HG03521 (cell line): ENCODE measurements around the gene CDH4.

Experiments
- ATAC-seq: cut with Tn5 transposase; IDR thresholded peaks from one replicate; pipeline ENCODE4 v1.9.1; 2021; ENCODE audit warnings: mild to moderate bottlenecking, moderate library complexity; ENCODE audit not compliant: unreplicated experiment

The CDH4 gene

DNA sequence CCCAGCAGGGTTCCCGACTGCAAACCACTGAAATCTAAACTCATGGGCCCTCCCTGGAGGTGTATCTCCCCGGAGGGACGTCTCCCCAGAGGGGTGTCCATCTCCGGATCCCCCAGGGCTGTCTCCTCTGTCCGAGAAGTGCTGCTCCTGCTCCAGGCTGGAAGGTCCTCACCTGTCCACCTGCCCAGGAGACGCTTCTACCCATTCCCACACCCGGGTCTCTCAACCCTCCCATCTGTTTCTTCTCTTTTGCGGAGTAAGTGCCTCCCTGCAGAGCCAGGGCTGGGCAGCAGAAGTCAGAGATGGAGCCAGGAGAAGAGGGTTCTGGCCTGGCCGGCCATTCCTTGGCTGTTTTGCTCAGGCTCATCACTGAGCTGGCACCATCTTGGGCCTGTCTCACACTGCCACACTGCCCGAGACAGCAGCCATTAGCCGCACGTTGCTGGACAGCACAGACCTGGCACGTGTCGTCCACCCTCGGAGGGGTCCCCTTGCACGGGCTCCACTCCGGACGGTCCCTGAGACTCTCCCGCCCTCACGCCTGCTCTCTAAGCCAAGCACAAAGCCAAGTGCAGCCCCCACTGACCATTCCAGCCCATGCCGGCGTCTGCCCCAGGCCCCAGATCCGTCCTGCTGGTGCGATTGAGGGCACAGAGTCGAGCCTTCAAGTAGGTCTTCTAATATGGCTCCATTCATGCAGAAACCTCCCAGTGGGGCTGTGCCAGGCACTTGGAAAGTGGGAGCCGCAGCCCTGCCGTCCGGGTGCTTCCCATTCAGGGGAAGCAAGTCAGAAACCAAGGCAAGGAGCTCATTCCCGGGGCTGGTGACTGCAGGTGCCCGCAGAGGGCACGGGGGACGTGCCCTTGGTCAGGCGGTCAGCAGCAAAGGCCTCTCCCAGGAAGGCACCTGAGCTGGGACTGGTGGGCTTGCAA lies 445.9 kb downstream of the CDH4 start:
- no peak for ATAC-seq

DNA sequence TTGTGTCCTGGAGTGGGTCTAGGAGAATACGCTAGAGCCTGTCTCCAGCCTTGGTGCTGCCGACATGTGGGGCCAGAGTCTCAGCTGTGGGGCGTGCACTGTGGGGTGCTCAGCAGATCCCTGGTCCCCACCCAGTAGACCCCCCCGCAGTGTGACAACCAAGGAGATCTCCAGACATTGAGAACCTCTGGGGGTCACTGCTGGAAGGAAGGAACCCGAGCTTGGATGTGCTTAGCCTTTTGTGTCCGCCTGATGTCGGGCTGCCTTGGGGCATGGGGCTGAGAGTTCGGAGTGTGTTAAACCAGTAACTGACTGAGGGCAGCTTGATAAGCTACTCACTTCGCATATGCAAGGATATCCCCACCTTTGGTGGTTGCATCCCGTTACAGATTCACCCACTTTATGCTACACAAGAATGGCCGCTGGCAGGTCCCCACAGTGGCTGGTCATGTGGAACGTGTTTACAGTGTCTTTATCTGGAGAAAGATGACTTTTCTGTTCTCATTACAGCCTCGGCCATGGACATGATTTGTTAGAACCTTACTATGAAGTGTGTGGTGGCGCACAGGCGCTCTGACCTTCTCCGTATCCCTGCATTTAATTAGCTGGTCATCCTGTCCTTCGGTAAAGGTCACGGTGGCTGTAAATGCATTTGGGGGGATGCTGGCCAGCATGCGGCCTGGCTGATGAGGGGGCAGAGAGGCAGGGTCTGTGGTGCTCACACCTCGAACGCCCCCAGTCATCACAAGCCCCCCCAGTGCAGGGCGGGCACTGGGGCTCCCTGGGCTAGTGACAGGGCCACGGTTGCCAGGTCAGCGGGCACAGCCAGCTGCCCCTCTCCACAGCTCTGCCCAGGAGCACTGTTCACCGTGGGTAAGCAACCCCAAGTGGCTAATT lies 446.8 kb downstream of the CDH4 start:
- ATAC-seq = no peak

DNA sequence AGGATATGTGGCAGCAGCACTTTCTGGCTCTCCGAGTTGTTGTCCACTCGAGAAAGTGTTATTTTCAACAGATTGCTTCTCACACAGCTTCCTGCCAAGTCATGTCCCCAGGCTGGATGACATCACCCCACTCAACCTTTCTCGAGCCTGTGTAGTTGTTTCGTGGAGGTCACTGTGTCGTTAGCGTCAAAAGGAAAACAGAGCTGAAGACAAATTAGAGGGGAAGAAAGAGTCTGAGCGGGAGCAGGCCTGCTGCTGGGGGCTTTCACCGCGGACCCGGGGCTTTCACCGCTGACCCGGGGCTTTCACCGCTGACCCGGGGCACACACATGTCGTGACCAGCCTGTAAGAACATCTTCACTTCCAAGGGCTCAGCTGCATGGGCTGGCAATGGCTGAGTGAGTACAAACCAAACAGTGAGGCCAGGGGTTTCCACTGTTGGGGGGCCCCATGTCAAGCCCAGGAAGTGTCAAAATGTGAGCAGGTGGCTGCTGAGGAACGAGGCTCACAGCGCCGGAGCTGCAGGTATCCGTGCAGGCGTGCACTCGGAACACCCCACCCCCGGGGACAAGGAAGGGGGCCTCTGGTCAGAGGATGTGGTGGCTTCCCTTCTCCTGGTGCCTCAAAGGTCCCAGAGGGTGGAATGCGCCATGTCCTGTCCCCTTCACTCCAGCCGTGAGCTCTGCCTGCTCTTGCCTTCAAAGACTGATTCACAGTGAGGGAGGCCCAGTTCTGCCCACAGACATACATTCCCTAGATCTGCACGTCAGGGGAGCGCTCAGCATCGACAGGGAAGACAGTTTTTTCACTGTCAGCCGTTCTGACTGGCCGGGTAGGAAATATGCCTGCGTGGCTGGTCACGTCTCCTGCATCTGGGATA lies 447.7 kb downstream of the CDH4 start:
- ATAC-seq = no peak

DNA sequence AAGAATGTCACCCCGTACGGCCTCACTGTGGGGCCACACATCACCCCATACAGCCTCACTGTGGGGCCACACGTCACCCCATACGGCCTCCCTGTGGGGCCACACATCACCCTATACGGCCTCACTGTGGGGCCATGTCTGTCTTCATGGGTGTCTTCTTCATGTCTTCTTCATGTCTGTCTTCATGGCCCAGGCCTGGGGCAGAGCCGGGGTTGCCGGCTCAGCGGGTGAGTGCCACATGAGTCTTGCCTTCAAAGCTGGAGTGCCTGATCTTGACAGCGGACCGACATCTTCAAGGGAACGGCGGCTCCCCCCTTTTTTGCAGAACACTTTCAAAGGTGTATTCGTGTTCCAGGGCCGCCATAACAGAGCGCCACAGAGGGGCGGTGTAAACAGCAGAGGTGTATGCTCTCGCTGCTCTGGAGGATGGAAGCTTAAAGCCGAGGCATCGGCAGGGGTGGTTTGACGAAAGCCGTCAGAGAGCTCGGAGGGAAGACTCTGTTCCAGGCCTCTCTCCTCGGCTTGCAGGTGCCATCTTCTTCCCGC lies 448.6 kb downstream of the CDH4 start:
- no peak for ATAC-seq

DNA sequence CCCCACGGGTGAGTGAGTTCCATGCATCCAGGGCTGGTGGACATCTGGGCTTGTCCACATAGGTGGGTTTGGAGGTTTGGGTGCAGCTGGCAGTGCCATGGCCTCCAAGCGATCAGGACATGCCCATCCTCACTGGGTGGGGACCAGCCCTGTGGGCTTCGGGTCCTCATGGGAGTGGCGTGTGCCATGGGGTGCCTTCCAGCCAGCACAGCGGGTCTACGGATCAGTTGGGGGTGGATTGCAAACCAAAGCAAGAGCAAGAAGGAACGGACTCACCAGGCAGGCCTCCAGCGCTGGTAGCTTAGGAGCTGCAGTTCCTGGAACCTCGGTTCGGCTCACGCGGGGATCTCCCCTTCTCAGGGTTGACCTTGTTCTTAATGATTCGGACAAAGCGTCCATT lies 449.3 kb downstream of the CDH4 start:
- no peak for ATAC-seq

DNA sequence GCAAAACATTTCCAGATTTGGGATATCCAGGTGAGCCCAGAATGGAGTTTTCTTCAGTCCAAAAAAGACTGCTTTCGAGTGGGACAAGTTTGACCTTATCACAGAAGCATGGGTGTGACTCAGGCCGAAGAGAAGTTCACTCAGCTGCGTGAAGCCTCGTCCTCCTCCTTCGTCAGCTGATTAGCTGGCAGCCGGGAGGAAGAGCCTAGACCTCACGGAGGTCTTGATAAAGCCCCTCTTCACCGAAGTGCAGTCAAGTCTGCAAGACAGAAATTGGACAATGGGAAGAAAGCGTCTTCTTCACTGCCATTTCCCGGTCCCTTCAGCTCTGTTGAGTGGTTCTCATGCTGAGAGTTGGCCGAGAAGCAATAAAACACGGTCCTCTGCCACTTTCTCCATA lies 449.7 kb downstream of the CDH4 start:
- no peak for ATAC-seq

DNA sequence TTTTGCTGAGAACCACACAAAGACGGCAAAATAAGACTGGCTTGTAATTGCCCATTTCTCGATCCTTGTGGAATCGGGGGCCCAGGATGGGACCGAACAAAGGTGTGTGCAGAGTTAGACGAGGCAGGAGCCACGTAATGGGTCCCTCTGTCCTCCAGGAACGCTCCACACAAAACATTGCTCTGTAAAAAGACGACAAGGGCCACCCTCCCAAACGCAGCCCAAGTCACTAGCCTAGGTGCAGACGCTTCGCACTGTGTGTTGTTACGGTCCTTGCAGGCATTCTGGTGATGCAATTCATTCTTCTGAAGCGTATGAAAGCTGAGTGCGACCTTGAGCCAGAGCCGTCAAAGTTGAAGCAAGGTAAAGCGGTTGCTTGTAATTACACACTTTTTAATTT lies 450.2 kb downstream of the CDH4 start:
- no peak for ATAC-seq

DNA sequence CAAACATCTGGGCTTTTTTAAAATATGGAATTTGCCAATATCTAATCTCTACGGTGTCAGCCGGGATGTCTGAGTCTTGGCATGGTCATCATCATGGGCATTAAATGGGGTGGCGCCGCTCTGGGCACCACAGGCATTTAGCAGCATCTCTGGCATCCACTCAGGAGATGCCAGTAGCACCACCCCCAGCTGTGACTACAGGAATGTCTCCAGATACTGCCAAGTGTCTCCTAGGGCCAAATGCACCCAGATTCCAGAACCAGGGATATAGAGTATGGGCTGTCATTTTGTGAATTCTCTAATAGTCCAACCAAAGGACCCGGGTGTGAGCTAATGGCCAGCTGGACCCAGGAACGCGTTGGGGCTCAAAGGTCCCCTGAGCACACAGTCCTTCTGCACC lies 452.6 kb downstream of the CDH4 start:
- ATAC-seq = no peak

DNA sequence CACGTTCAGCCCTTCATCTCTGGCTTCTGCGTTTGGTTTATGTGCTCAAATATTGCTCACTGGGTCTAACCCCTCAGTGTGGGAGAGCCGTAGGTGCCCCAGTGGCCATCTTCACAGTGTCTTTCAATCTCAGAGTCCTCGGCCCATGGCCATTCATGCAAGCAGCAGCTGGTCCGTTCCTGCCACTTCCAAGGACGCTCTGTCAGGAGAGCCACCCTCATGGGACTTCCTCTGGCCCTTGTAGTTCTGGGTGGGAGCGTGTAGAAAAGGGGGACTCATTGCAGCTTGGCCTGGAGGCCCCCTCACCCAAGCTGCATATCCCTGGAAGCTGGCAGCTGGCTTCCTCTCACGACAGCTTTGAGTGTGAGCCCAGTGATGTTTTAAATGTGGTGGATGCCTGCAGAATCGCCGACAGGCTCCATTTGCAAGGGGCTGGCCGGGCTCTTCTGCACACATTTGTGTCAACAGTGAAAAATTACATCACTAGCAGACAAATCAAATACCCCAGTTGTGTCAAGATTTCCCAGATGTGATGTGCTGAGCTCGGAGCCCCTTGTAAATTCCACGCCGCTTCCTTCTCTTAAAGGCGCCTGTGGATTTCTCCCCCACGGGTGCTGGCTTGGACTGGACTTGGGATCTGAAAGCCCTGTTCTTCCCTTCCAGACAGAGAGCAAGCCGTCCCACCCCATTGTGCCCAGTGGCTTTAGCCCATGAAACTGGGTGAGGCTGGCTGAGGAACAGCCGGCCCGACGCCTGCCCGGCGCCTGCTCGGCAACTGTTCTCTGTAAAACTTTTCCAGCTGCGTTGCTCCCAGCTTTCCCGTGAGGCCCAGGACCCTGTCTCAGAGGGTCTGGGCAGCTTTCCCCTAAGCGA lies 453.6 kb downstream of the CDH4 start:
- no peak for ATAC-seq

DNA sequence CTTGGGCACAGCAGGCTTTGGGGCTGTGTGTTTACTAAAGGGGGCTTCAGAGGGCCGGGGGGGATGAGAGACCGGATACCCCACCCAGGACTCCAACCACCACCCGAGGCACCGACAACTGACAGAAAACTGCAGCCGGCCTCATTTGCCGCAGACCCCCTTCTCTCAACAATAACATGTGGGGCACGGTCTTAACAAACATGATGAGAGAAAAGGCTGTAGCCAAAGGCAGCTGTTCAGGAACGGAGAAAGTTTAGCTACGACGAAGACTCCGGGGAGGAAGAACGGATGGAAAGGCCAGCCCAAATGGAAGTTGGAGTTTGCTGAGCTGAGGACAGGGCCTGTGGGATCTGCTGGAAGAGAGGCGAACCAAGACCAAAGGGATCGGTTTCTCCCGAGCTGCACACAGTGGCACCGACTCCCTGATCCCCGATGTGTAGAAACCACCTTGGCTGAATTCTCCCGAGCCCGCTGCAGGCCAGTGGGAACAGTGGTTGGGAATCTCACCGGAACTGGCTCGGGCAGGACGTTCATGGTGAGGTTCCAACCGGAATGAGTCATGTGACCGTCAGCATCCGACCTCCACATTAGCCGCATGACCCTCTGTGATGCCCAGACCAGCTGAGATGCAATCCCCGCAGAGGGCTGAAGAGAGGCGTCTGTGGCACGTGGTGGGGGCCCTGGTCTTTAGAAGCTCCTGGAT lies 454.3 kb downstream of the CDH4 start:
- ATAC-seq = no peak

DNA sequence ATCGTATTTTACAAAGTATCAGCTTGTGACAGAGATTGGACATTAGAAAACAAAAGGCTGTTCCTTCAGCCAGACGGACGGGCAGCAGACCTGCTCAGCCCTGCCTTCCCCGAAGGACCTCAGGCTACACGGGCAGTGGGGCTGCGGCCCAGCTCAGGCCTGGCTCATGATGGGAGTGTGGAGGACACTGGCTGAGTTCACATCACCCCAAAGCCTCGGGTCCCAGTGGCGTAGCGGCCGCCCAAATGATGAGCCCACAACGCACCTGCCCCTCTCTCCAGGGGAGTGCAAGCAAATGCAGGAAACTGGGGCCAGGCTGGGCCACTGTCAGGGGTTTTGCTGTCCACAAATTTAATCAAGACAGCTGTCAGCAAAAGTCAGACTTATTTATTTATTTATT lies 456.8 kb downstream of the CDH4 start:
- no peak for ATAC-seq

DNA sequence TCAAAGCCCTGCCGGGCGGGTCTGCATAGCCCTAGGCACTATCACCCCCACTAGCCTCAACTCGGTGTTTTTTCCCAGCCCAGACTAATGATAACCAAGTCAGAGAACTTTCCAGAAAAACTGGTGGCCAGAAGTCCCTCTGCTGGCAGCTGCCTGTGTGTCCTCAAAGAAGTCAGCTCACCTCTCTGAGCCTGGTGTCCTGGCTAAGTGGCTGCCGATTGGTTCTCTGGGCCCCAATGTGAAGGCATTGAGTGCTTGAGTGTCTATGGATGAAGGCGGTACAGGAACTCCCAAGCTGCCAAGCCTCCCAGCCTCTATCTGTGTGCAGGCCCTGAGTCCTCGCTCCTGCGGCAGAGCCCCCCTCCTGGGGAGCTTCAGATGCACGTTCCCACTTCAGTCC lies 458.0 kb downstream of the CDH4 start:
- ATAC-seq = no peak

DNA sequence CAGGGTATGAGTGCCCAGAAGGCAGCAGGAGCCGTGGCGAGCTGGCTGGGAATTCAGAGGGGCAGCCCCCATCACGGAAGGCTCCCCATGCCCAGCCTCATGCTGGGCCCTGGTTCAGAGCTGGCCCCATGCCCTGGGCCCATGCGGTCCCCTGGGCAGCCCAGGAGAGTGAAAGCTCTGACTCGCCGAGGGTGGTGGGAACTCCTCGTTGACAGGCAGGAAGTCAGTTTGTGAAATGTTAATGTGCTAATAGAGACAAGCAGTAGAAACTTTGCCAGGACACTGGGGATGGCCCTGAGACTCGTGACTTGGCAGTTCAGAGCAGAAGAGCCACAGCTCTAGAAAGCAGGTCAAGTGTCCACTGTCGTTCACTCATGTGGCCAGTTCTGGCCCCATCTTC lies 460.6 kb downstream of the CDH4 start:
- no peak for ATAC-seq

DNA sequence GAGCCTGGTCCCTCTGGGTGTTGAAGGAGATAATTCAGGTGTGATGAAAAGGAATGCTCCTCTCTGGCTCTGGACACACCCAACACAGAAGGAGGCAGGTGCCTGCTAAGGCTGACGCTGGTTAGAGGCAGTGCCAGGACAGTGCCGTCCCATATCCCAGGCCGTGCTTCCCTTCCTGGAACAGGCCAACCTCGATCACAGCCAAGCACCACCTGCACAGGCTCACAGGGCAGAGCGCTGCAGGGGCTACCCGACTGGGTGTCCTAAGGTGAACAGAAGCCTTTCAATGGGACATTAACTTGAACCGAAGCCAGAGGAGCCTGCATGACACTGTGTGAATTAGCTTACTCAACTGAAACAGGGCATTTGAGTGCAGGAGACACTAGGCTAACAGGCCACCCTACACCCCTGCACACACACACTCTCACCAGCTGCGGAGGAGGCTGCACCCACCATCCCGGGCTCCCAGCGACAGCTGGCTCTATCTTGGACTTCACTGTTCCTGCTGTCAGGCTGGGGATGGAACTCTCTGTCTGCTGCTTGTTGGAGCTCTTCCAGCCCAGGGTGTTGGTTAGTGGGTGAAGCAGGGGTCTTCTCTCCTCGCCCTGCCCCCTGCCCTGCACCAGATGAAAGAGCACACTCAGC lies 466.4 kb downstream of the CDH4 start:
- no peak for ATAC-seq

DNA sequence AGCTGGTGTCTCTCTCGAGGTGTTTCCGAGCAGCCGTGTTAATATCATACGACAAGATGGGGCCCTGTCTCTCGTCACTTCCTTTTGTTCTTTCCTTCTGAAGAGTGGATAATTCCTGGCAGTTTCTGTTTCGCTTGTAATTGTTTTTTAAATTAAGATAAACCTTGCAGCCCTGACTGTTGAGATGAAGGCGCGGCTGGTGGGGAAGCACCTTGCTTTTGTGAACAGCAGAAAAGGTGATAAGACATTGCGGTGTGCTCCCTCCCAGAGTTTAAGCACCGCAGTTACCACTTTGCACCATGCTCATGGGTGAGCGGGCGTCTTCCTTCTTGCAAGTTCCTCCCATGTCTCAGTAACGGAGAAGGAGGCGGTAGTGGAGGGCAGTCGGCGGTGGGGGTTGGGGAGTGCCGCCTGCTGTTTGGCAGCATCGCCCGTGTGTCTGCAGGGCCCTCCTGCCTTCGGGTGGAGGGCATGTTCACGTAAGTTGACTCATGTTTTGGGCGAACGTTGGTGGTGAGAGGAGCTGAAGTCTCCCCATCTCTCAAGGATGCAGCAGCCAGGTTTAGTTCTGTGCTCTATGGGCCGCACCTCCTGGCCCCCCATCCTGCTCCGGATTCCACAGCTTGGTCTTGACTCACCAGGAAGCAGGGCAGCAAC lies 467.8 kb downstream of the CDH4 start:
- no peak for ATAC-seq

DNA sequence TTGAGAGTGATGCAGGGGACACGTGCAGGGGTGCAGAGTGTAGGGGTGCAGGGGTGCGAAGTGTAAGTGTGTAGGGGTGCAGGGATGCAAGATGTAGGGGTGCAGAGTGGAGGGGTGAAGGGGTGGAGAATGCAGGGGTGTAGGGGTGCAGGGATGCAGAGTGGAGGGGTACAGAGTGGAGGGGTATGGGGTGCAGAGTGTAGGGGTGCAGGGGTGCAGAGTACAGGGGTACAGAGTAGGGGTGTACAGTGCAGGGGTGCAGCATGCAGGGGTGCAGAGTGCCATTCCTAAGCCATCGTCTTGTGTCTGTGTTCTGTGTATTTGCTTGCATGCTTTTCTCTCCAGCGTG lies 468.3 kb downstream of the CDH4 start:
- ATAC-seq = no peak

DNA sequence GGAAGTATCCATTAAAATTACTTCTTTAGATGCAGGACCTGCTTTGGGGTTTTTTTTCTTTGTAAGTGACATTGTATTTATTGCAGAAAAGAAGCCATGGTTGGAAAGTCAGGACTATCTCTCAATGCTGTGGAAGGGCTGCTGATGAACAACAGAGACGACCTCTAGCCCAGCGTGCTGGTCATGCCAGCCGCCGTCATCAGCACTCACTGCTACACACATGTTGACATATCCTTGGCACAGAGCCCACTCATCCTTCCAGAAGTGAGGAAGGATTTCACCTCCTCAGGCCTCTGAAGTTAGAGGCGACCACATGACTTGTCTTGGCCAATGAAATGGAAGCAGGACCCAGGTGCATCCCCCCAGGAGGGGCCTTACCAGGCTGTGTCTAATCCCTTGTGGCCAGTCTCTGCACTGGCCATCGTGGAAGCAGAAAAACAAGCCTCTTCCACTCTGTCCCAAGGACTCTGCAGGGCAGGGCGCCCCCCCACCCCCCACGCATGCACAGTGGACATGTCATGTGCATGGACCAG lies 470.2 kb downstream of the CDH4 start:
- ATAC-seq = no peak
